Mucosa of descending colon (tissue), 3 donors: Measurements from ENCODE around the gene RBM23. TPM values are rescaled to one million over a fixed set of nuclear protein-coding genes. Genes with fewer than 3 reads are reported as not detected.

Experiments used
- ATAC-seq: fragments of 200-7000 bp; cut with Tn5 transposase; one replicate; pipeline ENCODE4 v1.9.1; 2020; ENCODE audit warnings: mild to moderate bottlenecking, moderate library complexity
- DNase-seq, 3 donors: peaks; one replicate each; pipeline ENCODE4 v3.0.0-alpha.2; 2020
- H3K36me3 ChIP-seq: fragments of 200-600 bp; one replicate; pipeline ENCODE4 v1.8.0; 2021; ENCODE audit warnings: low read depth, mild to moderate bottlenecking
- H3K4me1 ChIP-seq: fragments of 200-600 bp; one replicate; pipeline ENCODE4 v1.8.0; 2021; ENCODE audit warnings: low read depth, mild to moderate bottlenecking
- H3K4me3 ChIP-seq: fragments of 200-600 bp; one replicate; pipeline ENCODE4 v1.8.0; 2021; ENCODE audit warnings: mild to moderate bottlenecking
- H3K9me3 ChIP-seq: fragments of 200-600 bp; one replicate; pipeline ENCODE4 v1.8.0; 2021; ENCODE audit warnings: mild to moderate bottlenecking
- intact Hi-C, 2 donors: fragments of 100-400 bp; cut with DNase I in 1 of 2; cut with micrococcal nuclease in 1 of 2; formaldehyde crosslinking; loops; one replicate each; pipeline versions ENCODE4 v1.11.0 to v1.11.1; 2022; cut with DNase I, micrococcal nuclease
- total RNA-seq, 3 donors: library from RNA; stranded (reverse); fragmentation: NEBNext Ultra II Directional in 2 of 3; extraction: Animal tissue kit (Norgen Biotek cat#: 25700) in 2 of 3; gene quantifications; one replicate each; pipeline versions ENCODE4 v1.2.1 to v1.2.4, GENCODE V29; 2021 to 2023
- TF ChIP-seq, protein P1 (sequence below): fragments of 200-600 bp; IDR thresholded peaks from one replicate; pipeline ENCODE4 v1.8.0; 2022; ENCODE audit warnings: antibody characterized with exemption, mild to moderate bottlenecking
- donor health status: DM: no; HTN: no; CAD: no; lungs with moderate emphysema.
- donor health status: DM: no; HTN: no; CAD: no.
- donor health status: DM: no; HTN: yes; CAD: no.

Gene RBM23
- total RNA-seq, 3 donors from 2014 or later, result 74.1 to 97.9 (median 75.3) TPM

DNA sequence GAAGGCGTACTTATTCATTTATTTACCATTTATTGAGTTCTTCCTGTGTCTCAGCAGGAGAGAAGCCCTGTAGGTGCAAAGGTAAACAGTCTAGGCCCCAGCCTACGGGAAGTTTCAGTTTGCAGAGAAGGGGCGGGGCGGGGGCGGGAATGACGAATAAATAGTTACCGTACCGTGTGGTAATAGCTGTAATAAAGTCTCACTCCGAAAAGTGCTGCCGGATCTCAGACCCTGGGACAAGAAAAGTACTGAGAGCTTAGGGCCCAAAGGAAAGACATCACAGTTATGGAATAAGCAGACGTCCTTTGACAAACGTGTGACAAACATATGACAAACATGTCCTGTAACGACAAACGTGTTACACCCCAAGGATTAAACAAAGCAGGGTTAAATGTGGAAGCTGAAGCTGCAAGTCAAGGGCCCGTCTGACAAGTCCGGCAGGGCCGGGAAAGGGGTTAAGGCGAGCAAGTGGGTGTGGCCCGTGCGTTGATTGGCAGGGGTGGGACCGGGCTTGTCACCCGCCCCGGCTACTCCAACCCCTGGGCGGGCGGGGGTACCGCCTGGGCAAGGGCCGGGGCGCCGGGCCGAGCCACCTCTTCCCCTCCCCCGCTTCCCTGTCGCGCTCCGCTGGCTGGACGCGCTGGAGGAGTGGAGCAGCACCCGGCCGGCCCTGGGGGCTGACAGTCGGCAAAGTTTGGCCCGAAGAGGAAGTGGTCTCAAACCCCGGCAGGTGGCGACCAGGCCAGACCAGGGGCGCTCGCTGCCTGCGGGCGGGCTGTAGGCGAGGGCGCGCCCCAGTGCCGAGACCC is 47.5 kb downstream of the RBM23 start, which contains the start of gene LRP10:
Gene LRP10 (plus strand): TSS at position 517 of the 809 bp plus-strand sequence. CDS start 564 bp downstream, outside the sequence.
- Histone ChIP-seq H3K4me3 (peak within 1 kb of the TSS; percentile 98), H3K36me3 (peaks cover 12% of the 10 kb centered on the region), H3K4me1 (peaks cover 26% of the 10 kb centered on the region), H3K9me3 (no peaks in the 10 kb centered on the region)
- TF ChIP-seq, protein P1, sequence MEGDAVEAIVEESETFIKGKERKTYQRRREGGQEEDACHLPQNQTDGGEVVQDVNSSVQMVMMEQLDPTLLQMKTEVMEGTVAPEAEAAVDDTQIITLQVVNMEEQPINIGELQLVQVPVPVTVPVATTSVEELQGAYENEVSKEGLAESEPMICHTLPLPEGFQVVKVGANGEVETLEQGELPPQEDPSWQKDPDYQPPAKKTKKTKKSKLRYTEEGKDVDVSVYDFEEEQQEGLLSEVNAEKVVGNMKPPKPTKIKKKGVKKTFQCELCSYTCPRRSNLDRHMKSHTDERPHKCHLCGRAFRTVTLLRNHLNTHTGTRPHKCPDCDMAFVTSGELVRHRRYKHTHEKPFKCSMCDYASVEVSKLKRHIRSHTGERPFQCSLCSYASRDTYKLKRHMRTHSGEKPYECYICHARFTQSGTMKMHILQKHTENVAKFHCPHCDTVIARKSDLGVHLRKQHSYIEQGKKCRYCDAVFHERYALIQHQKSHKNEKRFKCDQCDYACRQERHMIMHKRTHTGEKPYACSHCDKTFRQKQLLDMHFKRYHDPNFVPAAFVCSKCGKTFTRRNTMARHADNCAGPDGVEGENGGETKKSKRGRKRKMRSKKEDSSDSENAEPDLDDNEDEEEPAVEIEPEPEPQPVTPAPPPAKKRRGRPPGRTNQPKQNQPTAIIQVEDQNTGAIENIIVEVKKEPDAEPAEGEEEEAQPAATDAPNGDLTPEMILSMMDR, result no peak
- ATAC-seq (peak; percentile 91), DNase-seq (peak; percentile 95 to 97 (median 96))
- intact Hi-C loops, result no loop called here

DNA sequence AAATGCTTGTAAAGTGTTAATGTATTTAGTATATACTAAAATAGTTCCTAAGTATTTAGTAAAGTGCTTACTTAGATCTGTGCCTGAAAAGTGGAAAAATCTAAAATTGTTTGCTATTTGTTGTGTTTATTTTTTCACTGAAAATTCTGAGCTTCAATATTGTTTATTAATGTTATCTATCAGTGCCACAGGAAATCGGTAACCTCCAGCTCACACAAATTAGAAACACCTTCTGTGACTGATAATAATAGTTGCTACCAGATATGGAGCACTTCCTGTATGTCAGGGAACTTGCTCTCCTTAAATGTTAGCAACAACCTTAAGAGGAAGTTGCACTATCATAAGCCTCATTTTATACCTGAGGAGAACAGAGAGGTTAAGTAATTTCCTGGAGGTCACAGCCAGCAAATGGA is 48.1 kb downstream of the RBM23 start:
- TF ChIP-seq, protein P1, result no peak
- Histone ChIP-seq H3K9me3 (no peaks in the 10 kb centered on the region), H3K4me1 (peaks cover 28% of the 10 kb centered on the region), H3K36me3 (peaks cover 11% of the 10 kb centered on the region), H3K4me3 (no peak overlapping the region)
- intact Hi-C loops, result no loop called here
- ATAC-seq, result no peak
- no peak for DNase-seq

DNA sequence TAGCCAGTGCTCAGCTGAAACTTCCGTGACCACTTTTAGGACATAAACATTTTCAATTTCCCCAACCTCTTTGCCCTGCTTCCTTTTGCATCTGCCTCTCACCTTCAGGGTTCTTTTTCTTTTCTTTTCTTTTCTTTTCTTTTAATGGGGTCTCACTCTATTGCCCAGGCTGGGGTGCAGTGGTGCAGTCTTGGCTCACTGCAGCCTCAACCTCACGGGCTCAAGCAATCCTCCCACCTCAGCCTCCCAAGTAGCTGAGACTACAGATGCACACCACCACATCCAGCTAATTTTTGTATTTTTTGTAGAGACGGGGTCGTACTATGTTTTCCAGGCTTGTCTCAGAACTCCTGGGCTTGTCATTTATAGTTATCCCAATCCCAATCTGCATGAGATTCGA is 52.1 kb downstream of the RBM23 start:
- TF ChIP-seq, protein P1, result no peak
- intact Hi-C loops, result no loop called here
- ATAC-seq, result no peak
- no peak for DNase-seq
- Histone ChIP-seq H3K4me3 (no peak overlapping the region), H3K9me3 (no peaks in the 10 kb centered on the region), H3K4me1 (peaks cover 17% of the 10 kb centered on the region), H3K36me3 (no peaks in the 10 kb centered on the region)

DNA sequence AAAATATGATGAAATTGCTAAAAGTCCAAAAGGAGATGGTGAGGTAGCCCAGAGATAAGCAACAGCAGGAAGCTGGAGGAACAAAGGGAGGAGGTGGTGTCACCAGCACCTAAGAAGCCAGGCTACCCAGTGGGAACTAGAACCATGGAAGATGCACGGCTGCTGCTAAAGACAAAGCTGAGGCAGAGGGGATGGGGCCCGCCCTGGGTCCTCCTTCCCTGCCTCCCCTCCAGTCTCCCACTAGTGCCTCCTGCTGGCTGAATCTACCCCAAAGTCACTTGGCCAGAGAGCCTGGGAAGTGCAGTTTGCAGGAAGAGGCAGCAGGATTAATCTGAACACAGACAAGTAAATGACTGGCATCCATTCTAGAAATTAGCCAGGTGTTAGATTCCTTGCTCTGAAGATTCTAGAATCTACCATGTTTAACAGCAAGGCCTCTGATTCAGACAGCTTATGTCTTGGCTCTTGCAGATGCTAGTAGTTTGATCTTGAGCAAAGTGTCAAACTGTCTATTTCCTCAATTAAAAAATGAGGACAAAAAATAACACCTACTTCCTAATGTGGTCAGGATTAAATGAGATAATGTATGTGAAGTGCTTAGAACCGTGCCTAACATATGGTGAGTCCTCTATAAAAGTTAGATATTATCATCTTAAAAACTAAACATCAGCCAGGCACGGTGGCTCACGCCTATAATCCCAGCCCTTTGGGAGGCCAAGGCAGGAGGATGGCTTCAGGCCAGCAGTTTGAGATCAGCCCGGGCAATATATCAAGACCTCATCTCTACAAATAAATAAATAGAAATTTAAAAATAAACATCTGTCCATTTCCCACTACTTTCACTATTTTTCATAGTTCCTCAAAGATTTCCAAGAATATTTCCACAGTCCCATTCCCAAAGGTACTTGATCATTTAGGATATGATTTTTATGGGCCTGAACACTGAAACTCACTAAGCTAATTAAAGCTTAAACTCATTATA is 53.2 kb downstream of the RBM23 start:
- TF ChIP-seq, protein P1, result no peak
- H3K9me3 ChIP-seq, result no peaks in the 10 kb centered on the region
- H3K4me1 ChIP-seq, result peaks cover 14% of the 10 kb centered on the region
- H3K4me3 ChIP-seq, result no peak overlapping the region
- H3K36me3 ChIP-seq, result no peaks in the 10 kb centered on the region
- intact Hi-C loops, result no loop called here
- peak in 2 of 3 donors; percentile 25 to 27 for DNase-seq
- peak; percentile 51 for ATAC-seq

DNA sequence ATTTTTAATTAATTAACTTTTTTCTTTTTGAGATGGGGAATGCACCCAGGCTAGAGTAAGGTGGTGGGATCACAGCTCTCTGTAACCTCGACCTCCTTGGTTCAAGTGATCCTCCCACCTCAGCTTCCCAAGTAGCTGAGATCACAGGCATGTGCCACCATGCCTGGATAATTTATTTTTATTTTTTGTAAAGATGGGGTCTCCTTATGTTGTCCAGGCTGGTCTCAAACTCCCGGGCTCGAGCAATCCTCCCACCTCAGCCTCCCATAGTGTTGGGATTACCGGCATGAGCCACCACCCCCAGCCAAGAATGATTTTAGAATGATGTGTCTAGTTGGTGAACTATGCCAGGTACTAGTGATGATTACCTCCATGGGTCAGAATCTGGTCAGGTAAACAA is 54.0 kb downstream of the RBM23 start:
- Histone ChIP-seq H3K36me3 (no peaks in the 10 kb centered on the region), H3K9me3 (no peaks in the 10 kb centered on the region), H3K4me3 (no peak overlapping the region), H3K4me1 (peaks cover 7% of the 10 kb centered on the region)
- no peak for DNase-seq
- intact Hi-C loops, result no loop called here
- TF ChIP-seq, protein P1, result no peak
- ATAC-seq, result no peak
